ENCODE data around the gene WDR33.

GRCh38 chr2:127662937-127663565, 147.9 kb downstream of the WDR33 start:
- TF ChIP-seq, protein P1, sequence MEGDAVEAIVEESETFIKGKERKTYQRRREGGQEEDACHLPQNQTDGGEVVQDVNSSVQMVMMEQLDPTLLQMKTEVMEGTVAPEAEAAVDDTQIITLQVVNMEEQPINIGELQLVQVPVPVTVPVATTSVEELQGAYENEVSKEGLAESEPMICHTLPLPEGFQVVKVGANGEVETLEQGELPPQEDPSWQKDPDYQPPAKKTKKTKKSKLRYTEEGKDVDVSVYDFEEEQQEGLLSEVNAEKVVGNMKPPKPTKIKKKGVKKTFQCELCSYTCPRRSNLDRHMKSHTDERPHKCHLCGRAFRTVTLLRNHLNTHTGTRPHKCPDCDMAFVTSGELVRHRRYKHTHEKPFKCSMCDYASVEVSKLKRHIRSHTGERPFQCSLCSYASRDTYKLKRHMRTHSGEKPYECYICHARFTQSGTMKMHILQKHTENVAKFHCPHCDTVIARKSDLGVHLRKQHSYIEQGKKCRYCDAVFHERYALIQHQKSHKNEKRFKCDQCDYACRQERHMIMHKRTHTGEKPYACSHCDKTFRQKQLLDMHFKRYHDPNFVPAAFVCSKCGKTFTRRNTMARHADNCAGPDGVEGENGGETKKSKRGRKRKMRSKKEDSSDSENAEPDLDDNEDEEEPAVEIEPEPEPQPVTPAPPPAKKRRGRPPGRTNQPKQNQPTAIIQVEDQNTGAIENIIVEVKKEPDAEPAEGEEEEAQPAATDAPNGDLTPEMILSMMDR (IDR thresholded peaks at IDR 0.05): no peak
- no peak for TF ChIP-seq POLR2A (IDR thresholded peaks at IDR 0.05)

Measured in breast epithelium (tissue), 3 donors.